NCI-H2196 (cell line): ENCODE data around the gene TAF6L.
A peak's percentile ranks its signal among the peaks of the same experiment; 100 is the strongest.
"Not testable (repeated sequence)": the region's sequence is repeated elsewhere in the genome, so short reads cannot be mapped to it uniquely, and the experiment has no call there.

Experiments used
- DNase-seq: peaks from one replicate; lab custom pipeline; 2025; ENCODE audit not compliant: unreplicated experiment; lab: John Stamatoyannopoulos, UW

The TAF6L gene

GRCh38 chr11:62805076-62805892 lies 34.1 kb downstream of the TAF6L start, which contains the start of gene NXF1:
Gene NXF1, minus strand, starts transcription at chr11:62805440. Its CDS starts 84 bp downstream, at chr11:62805356.
- DNase-seq: peak; percentile 97

GRCh38 chr11:62805961-62806441 lies 34.8 kb downstream of the TAF6L start:
- no peak for DNase-seq

GRCh38 chr11:62806611-62807121 lies 35.5 kb downstream of the TAF6L start:
- DNase-seq: no peak

- DNase-seq: no peak
Measured at GRCh38 chr11:62810748-62811147, 39.6 kb downstream of the TAF6L start.

- no peak for DNase-seq
Measured at GRCh38 chr11:62811659-62812058, 40.5 kb downstream of the TAF6L start.

GRCh38 chr11:62816557-62816956 lies 45.4 kb downstream of the TAF6L start:
- DNase-seq: no peak

GRCh38 chr11:62817129-62817528 lies 45.9 kb downstream of the TAF6L start:
- DNase-seq: no peak

GRCh38 chr11:62823677-62824076 lies 52.5 kb downstream of the TAF6L start:
- no peak for DNase-seq

- DNase-seq: not testable (repeated sequence)
Measured at GRCh38 chr11:62828130-62828529, 56.9 kb downstream of the TAF6L start.

- no peak for DNase-seq
Measured at GRCh38 chr11:62830904-62831519, 59.8 kb downstream of the TAF6L start.

GRCh38 chr11:62831520-62832335 lies 60.5 kb downstream of the TAF6L start, which contains the start of gene STX5:
Gene STX5, minus strand, starts transcription at chr11:62832051. Its CDS starts 808 bp downstream, at chr11:62831243.
- DNase-seq: peak; percentile 99

- no peak for DNase-seq
Measured at GRCh38 chr11:62832336-62833234, 61.4 kb downstream of the TAF6L start, which contains the start of gene TEX54. Gene TEX54, minus strand, starts transcription at chr11:62832841.

GRCh38 chr11:62835336-62835735 lies 64.1 kb downstream of the TAF6L start:
- no peak for DNase-seq
